Measurements from ENCODE around the gene BRSK2.

DNA sequence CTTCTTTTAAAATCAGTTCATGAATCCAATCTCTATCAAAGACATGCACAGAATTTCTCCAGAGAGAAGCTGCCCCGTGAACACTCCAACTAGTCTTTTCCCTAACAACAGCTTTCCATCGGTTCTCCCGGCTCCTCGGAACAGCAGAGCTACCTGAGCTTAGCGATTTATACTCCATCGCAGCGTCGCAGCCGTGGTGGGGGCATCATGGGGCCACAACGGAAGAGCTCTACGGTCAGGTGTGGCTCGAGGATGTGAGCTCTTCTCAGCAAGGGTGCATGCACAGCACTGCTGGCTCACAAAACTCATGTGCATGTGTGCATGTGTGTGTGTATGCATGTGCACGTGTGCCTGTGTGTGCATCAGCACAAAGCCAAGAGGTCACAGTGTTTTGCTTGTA is 108.5 kb downstream of the BRSK2 start:
- TF ChIP-seq POLR2A (IDR thresholded peaks at IDR 0.05): no peak
- TF ChIP-seq, protein P1, sequence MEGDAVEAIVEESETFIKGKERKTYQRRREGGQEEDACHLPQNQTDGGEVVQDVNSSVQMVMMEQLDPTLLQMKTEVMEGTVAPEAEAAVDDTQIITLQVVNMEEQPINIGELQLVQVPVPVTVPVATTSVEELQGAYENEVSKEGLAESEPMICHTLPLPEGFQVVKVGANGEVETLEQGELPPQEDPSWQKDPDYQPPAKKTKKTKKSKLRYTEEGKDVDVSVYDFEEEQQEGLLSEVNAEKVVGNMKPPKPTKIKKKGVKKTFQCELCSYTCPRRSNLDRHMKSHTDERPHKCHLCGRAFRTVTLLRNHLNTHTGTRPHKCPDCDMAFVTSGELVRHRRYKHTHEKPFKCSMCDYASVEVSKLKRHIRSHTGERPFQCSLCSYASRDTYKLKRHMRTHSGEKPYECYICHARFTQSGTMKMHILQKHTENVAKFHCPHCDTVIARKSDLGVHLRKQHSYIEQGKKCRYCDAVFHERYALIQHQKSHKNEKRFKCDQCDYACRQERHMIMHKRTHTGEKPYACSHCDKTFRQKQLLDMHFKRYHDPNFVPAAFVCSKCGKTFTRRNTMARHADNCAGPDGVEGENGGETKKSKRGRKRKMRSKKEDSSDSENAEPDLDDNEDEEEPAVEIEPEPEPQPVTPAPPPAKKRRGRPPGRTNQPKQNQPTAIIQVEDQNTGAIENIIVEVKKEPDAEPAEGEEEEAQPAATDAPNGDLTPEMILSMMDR (IDR thresholded peaks at IDR 0.05): no peak

Measured in gastroesophageal sphincter (tissue), 3 donors.